Measurements from ENCODE around the gene HKDC1. TPM values are rescaled to one million over a fixed set of nuclear protein-coding genes. Genes with fewer than 3 reads are reported as not detected.

Gene HKDC1
- total RNA-seq, 4 donors from 2014 or later, result 0.27 TPM; not detected in 3

DNA sequence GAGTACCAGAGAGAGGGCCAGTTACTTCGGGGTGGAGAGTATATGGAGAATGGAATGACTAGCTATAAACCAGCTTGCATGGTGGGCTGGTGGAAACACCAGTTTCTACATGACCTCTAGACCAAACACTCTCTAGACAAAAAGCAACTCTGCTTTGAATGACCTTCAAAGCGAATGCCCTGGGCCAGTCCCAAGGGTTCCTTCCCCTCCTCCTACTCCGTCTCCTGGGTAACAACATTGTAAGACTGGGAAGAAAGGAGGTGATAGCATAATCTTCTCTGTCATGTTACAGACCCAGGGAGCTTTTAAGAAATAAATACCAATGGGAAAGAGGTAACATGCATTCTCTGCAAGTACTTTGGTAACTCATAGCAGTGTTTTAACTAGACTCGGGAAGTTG, 65.6 kb downstream of the HKDC1 start:
- Histone ChIP-seq H3K4me1 (no peaks in the 10 kb centered on the region), H3K9me3 (no peaks in the 10 kb centered on the region), H3K36me3 (no peaks in the 10 kb centered on the region), H3K27me3 (no peaks in the 10 kb centered on the region), H3K4me3 (no peak overlapping the region), H3K27ac (no peak overlapping the region)
- 60 to 63% methylated on average over 4 of the region's 4 CpGs for WGBS, 2 donors (ENCODE audit: low coverage in 1 of 2)
- ATAC-seq, result no peak
- TF ChIP-seq POLR2AphosphoS5 (IDR thresholded peaks at IDR 0.05) (no peak), EP300 (IDR thresholded peaks at IDR 0.05) (no peak), POLR2A (IDR thresholded peaks at IDR 0.05) (no peak)
- TF ChIP-seq, protein P1, sequence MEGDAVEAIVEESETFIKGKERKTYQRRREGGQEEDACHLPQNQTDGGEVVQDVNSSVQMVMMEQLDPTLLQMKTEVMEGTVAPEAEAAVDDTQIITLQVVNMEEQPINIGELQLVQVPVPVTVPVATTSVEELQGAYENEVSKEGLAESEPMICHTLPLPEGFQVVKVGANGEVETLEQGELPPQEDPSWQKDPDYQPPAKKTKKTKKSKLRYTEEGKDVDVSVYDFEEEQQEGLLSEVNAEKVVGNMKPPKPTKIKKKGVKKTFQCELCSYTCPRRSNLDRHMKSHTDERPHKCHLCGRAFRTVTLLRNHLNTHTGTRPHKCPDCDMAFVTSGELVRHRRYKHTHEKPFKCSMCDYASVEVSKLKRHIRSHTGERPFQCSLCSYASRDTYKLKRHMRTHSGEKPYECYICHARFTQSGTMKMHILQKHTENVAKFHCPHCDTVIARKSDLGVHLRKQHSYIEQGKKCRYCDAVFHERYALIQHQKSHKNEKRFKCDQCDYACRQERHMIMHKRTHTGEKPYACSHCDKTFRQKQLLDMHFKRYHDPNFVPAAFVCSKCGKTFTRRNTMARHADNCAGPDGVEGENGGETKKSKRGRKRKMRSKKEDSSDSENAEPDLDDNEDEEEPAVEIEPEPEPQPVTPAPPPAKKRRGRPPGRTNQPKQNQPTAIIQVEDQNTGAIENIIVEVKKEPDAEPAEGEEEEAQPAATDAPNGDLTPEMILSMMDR (IDR thresholded peaks at IDR 0.05), result no peak

DNA sequence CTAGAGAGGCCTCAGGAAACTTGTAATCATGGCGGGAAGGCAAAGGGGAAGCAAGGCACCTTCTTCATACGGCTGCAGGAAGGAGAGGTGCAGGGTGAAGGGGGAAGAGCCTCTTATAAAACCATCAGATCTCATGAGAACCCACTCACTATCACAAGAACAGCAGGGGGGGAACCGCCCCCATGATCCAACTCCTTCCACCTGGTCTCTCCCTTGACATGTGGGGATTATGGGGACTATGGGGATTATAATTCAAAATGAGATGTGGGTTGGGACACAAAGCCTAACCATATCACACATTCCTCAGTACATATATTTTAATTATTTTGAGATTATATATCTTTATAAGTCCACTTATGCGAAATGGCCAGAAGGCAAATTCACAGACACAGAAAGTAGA, 67.0 kb downstream of the HKDC1 start:
- TF ChIP-seq, protein P1 (IDR thresholded peaks at IDR 0.05), result no peak
- TF ChIP-seq POLR2AphosphoS5 (IDR thresholded peaks at IDR 0.05) (no peak), POLR2A (IDR thresholded peaks at IDR 0.05) (no peak), EP300 (IDR thresholded peaks at IDR 0.05) (no peak)
- no peaks in the 10 kb centered on the region for H3K27me3 ChIP-seq
- H3K4me3 ChIP-seq, result no peak overlapping the region
- ATAC-seq, result no peak
- no peaks in the 10 kb centered on the region for H3K9me3 ChIP-seq
- 90 to 100% methylated on average over 2 to 3 of the region's 4 CpGs for WGBS, 2 donors (ENCODE audit: low coverage in 1 of 2)
- no peaks in the 10 kb centered on the region for H3K4me1 ChIP-seq
- H3K36me3 ChIP-seq, result no peaks in the 10 kb centered on the region
- H3K27ac ChIP-seq, result no peak overlapping the region

DNA sequence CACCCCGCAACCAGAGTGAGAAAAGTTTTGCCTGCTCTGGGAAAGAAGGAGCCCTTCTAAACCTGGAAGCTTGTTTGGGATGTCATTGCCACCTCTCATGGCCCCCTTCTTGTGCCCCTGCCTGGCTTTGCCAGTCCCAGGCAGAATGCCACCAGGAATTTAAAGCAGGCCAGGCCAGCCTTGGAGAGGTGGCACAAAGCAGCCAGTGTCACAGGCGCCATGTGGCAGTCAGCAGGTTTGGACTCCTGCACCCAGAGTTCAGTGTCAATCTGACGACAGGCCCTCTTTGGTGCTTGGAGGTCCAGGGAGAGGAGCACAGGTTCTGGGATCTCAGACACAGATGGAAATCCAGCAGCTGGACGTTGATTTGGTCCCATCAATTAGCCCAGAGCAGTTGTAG, 70.9 kb downstream of the HKDC1 start:
- WGBS, 2 donors (ENCODE audit: low coverage in 1 of 2), result 92% methylated on average over 2 of the region's 4 CpGs; no CpG with 5 or more reads in 1 of the 2 donors
- TF ChIP-seq POLR2AphosphoS5 (IDR thresholded peaks at IDR 0.05) (no peak), POLR2A (IDR thresholded peaks at IDR 0.05) (no peak), EP300 (IDR thresholded peaks at IDR 0.05) (no peak)
- TF ChIP-seq, protein P1 (IDR thresholded peaks at IDR 0.05), result no peak
- no peak for ATAC-seq

DNA sequence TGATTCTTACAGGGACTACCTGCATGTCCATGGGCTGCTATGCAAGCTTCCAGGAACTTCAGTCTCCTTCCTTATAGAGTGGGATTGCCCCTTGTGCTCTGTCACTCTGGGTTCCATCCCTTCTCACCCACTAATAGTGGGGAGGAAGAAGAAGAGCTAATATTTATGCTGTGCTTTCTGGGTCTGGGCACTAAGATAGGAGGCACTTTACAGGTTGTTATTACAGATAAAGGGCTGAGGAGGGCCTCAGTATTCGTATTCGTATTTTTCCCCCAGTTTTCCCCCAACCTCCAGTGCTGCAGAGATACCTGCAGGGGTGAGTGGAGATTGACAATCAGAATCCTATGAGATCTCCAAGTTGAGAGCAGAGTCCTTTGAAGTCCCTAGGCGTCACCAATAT, 72.3 kb downstream of the HKDC1 start:
- TF ChIP-seq EP300 (IDR thresholded peaks at IDR 0.05) (no peak), POLR2AphosphoS5 (IDR thresholded peaks at IDR 0.05) (no peak), POLR2A (IDR thresholded peaks at IDR 0.05) (no peak)
- TF ChIP-seq, protein P1 (IDR thresholded peaks at IDR 0.05), result no peak
- no peaks in the 10 kb centered on the region for H3K9me3 ChIP-seq

More for the DNA sequence above, 70.9 kb downstream of the HKDC1 start:
- no peaks in the 10 kb centered on the region for H3K4me1 ChIP-seq
- H3K27me3 ChIP-seq, result no peaks in the 10 kb centered on the region
- no peak overlapping the region for H3K27ac ChIP-seq
- no peaks in the 10 kb centered on the region for H3K9me3 ChIP-seq
- no peaks in the 10 kb centered on the region for H3K36me3 ChIP-seq
- H3K4me3 ChIP-seq, result no peak overlapping the region

DNA sequence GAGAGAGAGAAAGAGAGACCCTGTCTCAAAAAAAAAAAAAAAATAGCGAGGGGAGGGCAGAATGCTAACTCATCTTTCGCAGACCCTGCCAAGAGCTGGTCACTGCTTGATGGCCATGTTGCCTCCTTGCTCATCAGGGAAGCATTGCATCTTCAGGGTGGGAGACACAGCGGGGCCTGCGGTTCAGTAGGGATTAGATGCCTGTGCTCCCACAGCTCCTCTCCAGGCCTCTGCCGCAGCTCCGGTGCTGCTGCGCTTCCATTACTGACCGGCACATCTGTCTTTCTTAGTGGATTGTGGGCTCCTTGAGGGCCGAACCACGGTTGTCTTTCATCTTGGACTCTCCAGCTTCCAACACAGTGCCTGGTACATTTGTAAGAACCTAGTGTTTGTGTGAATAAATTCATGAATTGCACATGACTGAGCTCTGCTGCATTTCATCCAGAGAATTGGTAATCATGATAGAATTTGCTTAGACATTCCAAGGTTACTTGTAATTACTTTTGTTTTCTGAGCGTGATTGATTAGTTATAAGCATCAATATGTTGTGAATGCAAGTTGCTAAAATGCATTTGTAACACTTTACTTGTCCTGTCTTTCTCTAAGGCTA, 75.0 kb downstream of the HKDC1 start:
- Histone ChIP-seq H3K27ac (no peak overlapping the region), H3K9me3 (no peaks in the 10 kb centered on the region), H3K27me3 (no peaks in the 10 kb centered on the region), H3K36me3 (no peaks in the 10 kb centered on the region), H3K4me1 (no peaks in the 10 kb centered on the region), H3K4me3 (no peak overlapping the region)
- ATAC-seq, result no peak
- TF ChIP-seq POLR2A (IDR thresholded peaks at IDR 0.05) (no peak), POLR2AphosphoS5 (IDR thresholded peaks at IDR 0.05) (no peak), EP300 (IDR thresholded peaks at IDR 0.05) (no peak)
- TF ChIP-seq, protein P1 (IDR thresholded peaks at IDR 0.05), result no peak
- 85 to 86% methylated on average over 5 to 10 of the region's 11 CpGs for WGBS, 2 donors (ENCODE audit: low coverage in 1 of 2)

More for the DNA sequence above, 72.3 kb downstream of the HKDC1 start:
- Histone ChIP-seq H3K36me3 (no peaks in the 10 kb centered on the region), H3K4me1 (no peaks in the 10 kb centered on the region), H3K27me3 (no peaks in the 10 kb centered on the region), H3K27ac (no peak overlapping the region), H3K4me3 (no peak overlapping the region)
- WGBS, 2 donors (ENCODE audit: low coverage in 1 of 2), result 29 to 38% methylated on average over 2 of the region's 3 CpGs
- no peak for ATAC-seq

Measured in gastroesophageal sphincter (tissue), 4 donors.